Sigmoid colon (tissue), 7 donors: ENCODE results near the gene TMEM135. TPM values are rescaled to one million over a fixed set of nuclear protein-coding genes. Genes with fewer than 3 reads are reported as not detected.
"Not testable (repeated sequence)": the region's sequence is repeated elsewhere in the genome, so short reads cannot be mapped to it uniquely, and the experiment has no call there.

Source experiments
- DNase-seq: peaks from one replicate; pipeline ENCODE4 v3.0.0-alpha.2; 2019
- H3K27ac ChIP-seq, 4 donors: fragments of 200-600 bp; sonication (generic); one replicate each; pipeline ENCODE4 v1.5.1; 2016 to 2019; ENCODE audit warnings: mild to moderate bottlenecking in 1 of 4
- H3K27me3 ChIP-seq, 3 donors: fragments of 200-600 bp; sonication (generic); one replicate each; pipeline ENCODE4 v1.5.1; 2019; ENCODE audit warnings: mild to moderate bottlenecking in 1 of 3
- H3K36me3 ChIP-seq, 4 donors: fragments of 200-600 bp; sonication (generic); one replicate each; pipeline ENCODE4 v1.5.1; 2016 to 2019
- H3K4me1 ChIP-seq, 4 donors: fragments of 200-600 bp; sonication (generic); one replicate each; pipeline ENCODE4 v1.5.1; 2017 to 2019
- H3K4me3 ChIP-seq, 4 donors: fragments of 200-600 bp; sonication (generic); one replicate each; pipeline ENCODE4 v1.5.1; 2017 to 2019; ENCODE audit warnings: mild to moderate bottlenecking in 2 of 4, moderate library complexity in 1 of 4
- H3K9me3 ChIP-seq, 4 donors: fragments of 200-600 bp in 3 of 4; sonication (generic) in 3 of 4; one replicate each; pipeline versions ENCODE4 v1.5.1 to v1.6.1; 2013 to 2019
- EP300 ChIP-seq, 4 donors: sonication (generic); formaldehyde crosslinking; IDR thresholded peaks; one replicate each; pipeline ENCODE4 v1.6.1; 2017; ENCODE audit warnings: antibody characterized with exemption in 4 of 4
- POLR2A ChIP-seq, 2 donors: fragments of 450-650 bp; IDR thresholded peaks; one replicate each; pipeline ENCODE4 v1.6.1; 2016; ENCODE audit warnings: antibody characterized with exemption in 2 of 2, mild to moderate bottlenecking in 2 of 2, moderate library complexity in 2 of 2
- POLR2AphosphoS5 ChIP-seq, 4 donors: sonication (generic); formaldehyde crosslinking; IDR thresholded peaks; one replicate each; pipeline ENCODE4 v1.6.1; 2017; ENCODE audit warnings: antibody characterized with exemption in 4 of 4
- WGBS, 2 donors: extraction: QIAGEN DNeasy Blood & Tissue Kit; methylation state at CpG; one replicate each; pipeline ENCODE4 v1.1.7; 2013; 5-methylcytosine and 5-hydroxymethylcytosine counted together
- intact Hi-C: fragments of 100-400 bp; cut with DNase I; formaldehyde crosslinking; loops from one replicate; pipeline ENCODE4 v1.15.1; 2023
- polyA plus RNA-seq, 3 donors: library from polyadenylated mRNA; stranded (reverse); fragments of 200-250 nt; gene quantifications; one replicate each; pipeline ENCODE4 v1.2.3, GENCODE V29; 2013
- total RNA-seq, 4 donors: library from RNA; depleted of rRNA; stranded (reverse); fragments of >200 nt; gene quantifications; one replicate each; pipeline ENCODE4 v1.1.0, GENCODE V29; 2016
- TF ChIP-seq, protein P1 (sequence below), 4 experiments: fragments of 450-650 bp in 3 of 4; fragments of 200-600 bp in 1 of 4; IDR thresholded peaks; one replicate each; pipeline ENCODE4 v1.5.1; 2016 to 2019; ENCODE audit warnings: antibody characterized with exemption in 4 of 4, mild to moderate bottlenecking in 3 of 4, moderate library complexity in 2 of 4
- donor health status: healthy with polysubstance abuse.
- donor health status: Bipolar disorder and iron deficiency.
- donor health status: healthy.

The TMEM135 gene
- total and polyA plus RNA-seq, 7 donors: 4.8 to 36.2 (median 20.0) TPM

DNA sequence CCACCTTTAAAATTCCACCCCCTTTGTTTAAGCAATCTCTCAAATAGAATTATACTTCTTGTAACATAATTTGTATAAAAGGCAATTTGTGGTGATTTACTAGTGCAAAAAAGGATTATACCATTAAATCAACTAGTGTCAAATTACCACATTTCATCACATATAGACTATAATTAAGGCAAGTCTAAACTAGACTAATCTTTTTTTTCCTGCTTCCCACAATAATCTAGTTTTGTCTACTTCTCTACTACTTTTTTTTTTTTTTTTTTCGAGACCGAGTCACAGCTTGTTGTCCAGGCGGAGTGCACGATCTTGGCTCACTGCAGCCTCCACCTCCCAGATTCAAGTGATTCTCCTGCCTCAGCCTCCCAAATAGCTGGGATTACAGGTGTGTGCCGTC is 46.4 kb upstream of the TMEM135 start:
- Histone ChIP-seq H3K27me3 (no peaks in the 10 kb centered on the region), H3K36me3 (no peaks in the 10 kb centered on the region), H3K9me3 (no peaks in the 10 kb centered on the region), H3K4me3 (no peak overlapping the region), H3K4me1 (peaks cover 0 to 18% (median 16%) of the 10 kb centered on the region in 4 donors), H3K27ac (no peak overlapping the region)
- 96% methylated on average over 5 of the region's 5 CpGs for WGBS, 2 donors
- intact Hi-C loops: no loop called here
- no peak for DNase-seq
- no peak for TF ChIP-seq EP300 (IDR thresholded peaks at IDR 0.05)
- TF ChIP-seq, protein P1, sequence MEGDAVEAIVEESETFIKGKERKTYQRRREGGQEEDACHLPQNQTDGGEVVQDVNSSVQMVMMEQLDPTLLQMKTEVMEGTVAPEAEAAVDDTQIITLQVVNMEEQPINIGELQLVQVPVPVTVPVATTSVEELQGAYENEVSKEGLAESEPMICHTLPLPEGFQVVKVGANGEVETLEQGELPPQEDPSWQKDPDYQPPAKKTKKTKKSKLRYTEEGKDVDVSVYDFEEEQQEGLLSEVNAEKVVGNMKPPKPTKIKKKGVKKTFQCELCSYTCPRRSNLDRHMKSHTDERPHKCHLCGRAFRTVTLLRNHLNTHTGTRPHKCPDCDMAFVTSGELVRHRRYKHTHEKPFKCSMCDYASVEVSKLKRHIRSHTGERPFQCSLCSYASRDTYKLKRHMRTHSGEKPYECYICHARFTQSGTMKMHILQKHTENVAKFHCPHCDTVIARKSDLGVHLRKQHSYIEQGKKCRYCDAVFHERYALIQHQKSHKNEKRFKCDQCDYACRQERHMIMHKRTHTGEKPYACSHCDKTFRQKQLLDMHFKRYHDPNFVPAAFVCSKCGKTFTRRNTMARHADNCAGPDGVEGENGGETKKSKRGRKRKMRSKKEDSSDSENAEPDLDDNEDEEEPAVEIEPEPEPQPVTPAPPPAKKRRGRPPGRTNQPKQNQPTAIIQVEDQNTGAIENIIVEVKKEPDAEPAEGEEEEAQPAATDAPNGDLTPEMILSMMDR (IDR thresholded peaks at IDR 0.05): no peak
- TF ChIP-seq POLR2AphosphoS5 (IDR thresholded peaks at IDR 0.05): no peak
- no peak for TF ChIP-seq POLR2A (IDR thresholded peaks at IDR 0.05)

DNA sequence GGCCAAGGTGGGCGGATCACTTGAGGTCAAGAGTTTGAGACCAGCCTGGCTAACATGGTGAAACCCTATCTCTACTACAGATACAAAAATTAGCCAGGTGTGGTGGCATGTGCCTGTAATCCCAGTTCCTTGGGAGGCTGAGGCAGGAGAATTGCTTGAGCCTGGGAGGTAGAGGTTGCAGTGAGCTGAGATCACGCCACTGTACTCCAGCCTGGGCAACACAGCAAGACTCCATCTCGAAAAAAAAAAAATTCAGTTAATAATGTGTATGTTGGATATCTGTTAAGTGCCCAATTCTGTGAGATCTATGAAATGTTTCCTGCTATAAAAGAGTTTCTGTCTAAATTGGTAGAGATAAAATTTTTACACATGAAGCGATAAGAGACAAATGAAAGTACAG is 45.4 kb upstream of the TMEM135 start:
- intact Hi-C loops, H3K27me3 ChIP-seq, H3K4me3 ChIP-seq, DNase-seq, H3K9me3 ChIP-seq, H3K27ac ChIP-seq, H3K36me3 ChIP-seq: not testable (repeated sequence)
- 64 to 89% methylated on average over 4 of the region's 4 CpGs for WGBS, 2 donors
- H3K4me1 ChIP-seq: peaks cover 0 to 18% (median 16%) of the 10 kb centered on the region in 4 donors

DNA sequence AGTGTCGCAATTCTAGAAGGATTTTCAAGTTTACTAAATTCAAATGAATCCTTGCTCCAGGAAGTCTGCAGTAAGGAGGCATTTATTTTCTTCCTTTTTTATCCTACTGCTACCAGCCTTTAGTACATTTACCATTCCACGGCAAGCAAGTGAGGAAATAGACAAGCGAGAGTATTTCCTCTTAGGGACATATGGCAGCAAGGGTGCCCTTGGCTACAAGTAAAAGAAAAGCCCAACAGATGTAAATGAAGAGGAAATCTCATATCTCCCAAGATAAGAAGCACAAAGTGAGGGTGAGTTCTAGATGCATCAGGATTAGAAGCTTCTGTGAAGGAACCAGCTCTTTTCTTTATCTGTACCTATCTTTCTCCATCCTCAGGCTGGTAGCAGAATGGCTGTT is 44.7 kb upstream of the TMEM135 start:
- H3K27me3 ChIP-seq: no peaks in the 10 kb centered on the region

DNA sequence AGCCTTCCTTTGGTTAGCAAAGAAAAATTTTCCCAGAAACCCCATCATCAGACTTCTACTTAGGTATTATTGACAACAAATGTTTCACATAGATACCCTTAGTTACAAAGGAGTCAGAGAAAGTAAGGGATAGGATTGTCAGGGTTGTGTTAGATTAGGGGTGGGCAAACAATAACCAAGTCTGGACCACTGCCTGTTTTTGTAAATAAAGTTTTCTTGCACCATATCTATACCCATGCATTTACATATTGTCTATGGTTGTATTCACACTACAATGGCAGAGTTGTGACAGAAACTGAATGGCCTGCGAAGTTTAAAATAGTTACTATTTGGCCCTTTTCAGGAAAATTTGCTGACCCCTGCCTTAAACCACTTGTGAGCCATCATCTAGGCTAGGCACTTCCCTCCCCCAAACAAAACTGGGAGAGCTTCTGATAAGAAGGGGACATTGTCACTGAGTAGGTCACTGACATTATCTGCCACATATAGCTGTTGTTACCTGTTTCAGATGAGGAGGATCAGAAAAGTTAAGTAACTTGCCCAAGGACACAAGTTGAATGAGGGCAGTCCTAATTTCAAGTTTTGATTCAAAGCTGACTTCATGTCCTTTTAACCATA is 40.7 kb upstream of the TMEM135 start:
- Histone ChIP-seq H3K4me1 (no peaks in the 10 kb centered on the region), H3K27ac (no peak overlapping the region), H3K27me3 (no peaks in the 10 kb centered on the region), H3K4me3 (no peak overlapping the region), H3K36me3 (no peaks in the 10 kb centered on the region), H3K9me3 (no peaks in the 10 kb centered on the region)
- 98% methylated on average over 1 of the region's 1 CpG for WGBS, 2 donors
- DNase-seq: no peak
- intact Hi-C loops: loop anchor here (5.0 kb wide), 1 partner anchor 40 kb away; the partner anchor contains the start of gene TMEM135
- TF ChIP-seq POLR2A (IDR thresholded peaks at IDR 0.05) (no peak), EP300 (IDR thresholded peaks at IDR 0.05) (no peak), POLR2AphosphoS5 (IDR thresholded peaks at IDR 0.05) (no peak)
- TF ChIP-seq, protein P1 (IDR thresholded peaks at IDR 0.05): no peak

More for the DNA sequence above, 44.7 kb upstream of the TMEM135 start:
- Histone ChIP-seq H3K4me1 (peaks cover 0 to 18% (median 16%) of the 10 kb centered on the region in 4 donors), H3K27ac (no peak overlapping the region), H3K4me3 (no peak overlapping the region), H3K36me3 (no peaks in the 10 kb centered on the region), H3K9me3 (no peaks in the 10 kb centered on the region)
- TF ChIP-seq EP300 (IDR thresholded peaks at IDR 0.05) (no peak), POLR2A (IDR thresholded peaks at IDR 0.05) (no peak)
- 39 to 53% methylated on average over 3 of the region's 3 CpGs for WGBS, 2 donors
- intact Hi-C loops: no loop called here
- no peak for DNase-seq

DNA sequence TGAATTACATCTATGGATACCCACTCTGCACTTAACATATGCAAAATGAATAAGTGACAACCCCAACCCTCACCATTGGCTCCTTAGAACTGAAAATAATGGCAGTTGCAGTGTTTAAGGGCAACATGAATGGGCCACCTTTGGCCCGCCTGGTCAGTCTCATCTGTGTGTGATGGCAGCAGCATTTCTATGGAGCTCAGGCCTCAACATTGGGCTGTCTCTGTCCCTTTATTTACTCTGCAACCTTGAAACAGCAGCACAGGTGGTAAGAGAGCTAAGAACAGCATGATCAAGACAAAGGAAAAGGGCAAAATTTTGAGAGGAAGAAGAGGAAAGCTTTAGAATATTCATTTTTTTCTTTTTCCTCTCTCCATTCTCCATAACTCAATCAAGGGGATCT is 38.3 kb upstream of the TMEM135 start:
- Histone ChIP-seq H3K27ac (no peak overlapping the region), H3K27me3 (no peaks in the 10 kb centered on the region), H3K4me3 (no peak overlapping the region), H3K36me3 (no peaks in the 10 kb centered on the region), H3K9me3 (no peaks in the 10 kb centered on the region), H3K4me1 (no peaks in the 10 kb centered on the region)
- DNase-seq: no peak
- 93 to 94% methylated on average over 1 of the region's 1 CpG for WGBS, 2 donors
- intact Hi-C loops: loop anchor here (5.0 kb wide), 1 partner anchor 38 kb away; the partner anchor contains the start of gene TMEM135
- TF ChIP-seq EP300 (IDR thresholded peaks at IDR 0.05): no peak
- TF ChIP-seq, protein P1 (IDR thresholded peaks at IDR 0.05): no peak
- no peak for TF ChIP-seq POLR2A (IDR thresholded peaks at IDR 0.05)
- TF ChIP-seq POLR2AphosphoS5 (IDR thresholded peaks at IDR 0.05): no peak
